Measurements from ENCODE around the gene ACSBG1. TPM values are rescaled to one million over a fixed set of nuclear protein-coding genes. Genes with fewer than 3 reads are reported as not detected.

The ACSBG1 gene
- under 1 TPM in 1 of 2 donors, not detected in 1; 0.31 TPM for total RNA-seq

- Mint-ChIP-seq H3K27me3 (peaks cover 5 to 9% of the 10 kb centered on the region in 2 donors), H3K4me3 (peak within 1 kb of the TSS; percentile 18), H3K4me1 (ENCODE audit: low read depth in 2 of 2) (peaks cover 4 to 10% of the 10 kb centered on the region in 2 donors), H3K9me3 (no peaks in the 10 kb centered on the region), H3K36me3 (no peaks in the 10 kb centered on the region), H3K27ac (peak within 1 kb of the TSS; percentile 21 to 48)
- ATAC-seq = peak in 1 of 2 donors; percentile 25
- no peak for DNase-seq (ENCODE audit: low spot score)
Observed at GRCh38 chr15:78234515-78235040, at the start of gene ACSBG1. Gene ACSBG1 (minus strand): TSS chr15:78234565. CDS start chr15:78234501, 64 bp downstream.

GRCh38 chr15:78282324-78282723 is 48.0 kb upstream of the ACSBG1 start:
- H3K36me3 Mint-ChIP-seq = peaks cover 16% of the 10 kb centered on the region
- H3K4me1 Mint-ChIP-seq (ENCODE audit: low read depth in 2 of 2) = peaks cover 11 to 21% of the 10 kb centered on the region in 2 donors
- DNase-seq (ENCODE audit: low spot score) (no peak), ATAC-seq (no peak)
- no peaks in the 10 kb centered on the region for H3K27me3 Mint-ChIP-seq
- H3K9me3 Mint-ChIP-seq = no peaks in the 10 kb centered on the region
- no peak overlapping the region for H3K4me3 Mint-ChIP-seq
- H3K27ac Mint-ChIP-seq = no peak overlapping the region

GRCh38 chr15:78280319-78281072 is 46.1 kb upstream of the ACSBG1 start:
- ATAC-seq = no peak
- Mint-ChIP-seq H3K27me3 (no peaks in the 10 kb centered on the region), H3K36me3 (peaks cover 6% of the 10 kb centered on the region), H3K4me3 (no peak overlapping the region), H3K27ac (no peak overlapping the region), H3K9me3 (no peaks in the 10 kb centered on the region), H3K4me1 (ENCODE audit: low read depth in 2 of 2) (peaks cover 11 to 16% of the 10 kb centered on the region in 2 donors)
- DNase-seq (ENCODE audit: low spot score) = no peak

GRCh38 chr15:78276064-78276943 is 41.9 kb upstream of the ACSBG1 start:
- Mint-ChIP-seq H3K4me3 (no peak overlapping the region), H3K27ac (no peak overlapping the region), H3K9me3 (no peaks in the 10 kb centered on the region), H3K27me3 (no peaks in the 10 kb centered on the region), H3K4me1 (ENCODE audit: low read depth in 2 of 2) (peaks cover 10 to 11% of the 10 kb centered on the region in 2 donors), H3K36me3 (peaks cover 5% of the 10 kb centered on the region)
- no peak for DNase-seq (ENCODE audit: low spot score)
- ATAC-seq = no peak

GRCh38 chr15:78274994-78275393 is 40.6 kb upstream of the ACSBG1 start:
- ATAC-seq (no peak), DNase-seq (ENCODE audit: low spot score) (no peak)
- Mint-ChIP-seq H3K9me3 (no peaks in the 10 kb centered on the region), H3K27ac (no peak overlapping the region), H3K4me1 (ENCODE audit: low read depth in 2 of 2) (peaks cover 4 to 6% of the 10 kb centered on the region in 2 donors), H3K27me3 (no peaks in the 10 kb centered on the region), H3K4me3 (no peak overlapping the region), H3K36me3 (peaks cover 5% of the 10 kb centered on the region)

- Mint-ChIP-seq H3K36me3 (peaks cover 5% of the 10 kb centered on the region), H3K27me3 (no peaks in the 10 kb centered on the region), H3K4me1 (ENCODE audit: low read depth in 2 of 2) (peaks cover 0 to under 1% of the 10 kb centered on the region in 2 donors), H3K9me3 (no peaks in the 10 kb centered on the region), H3K27ac (no peak overlapping the region), H3K4me3 (no peak overlapping the region)
- ATAC-seq (no peak), DNase-seq (ENCODE audit: low spot score) (no peak)
Observed at GRCh38 chr15:78272776-78273175, 38.4 kb upstream of the ACSBG1 start.

GRCh38 chr15:78272316-78272715 is 38.0 kb upstream of the ACSBG1 start:
- H3K27me3 Mint-ChIP-seq = no peaks in the 10 kb centered on the region
- DNase-seq (ENCODE audit: low spot score) = no peak
- no peaks in the 10 kb centered on the region for H3K4me1 Mint-ChIP-seq (ENCODE audit: low read depth in 2 of 2)
- H3K9me3 Mint-ChIP-seq = no peaks in the 10 kb centered on the region
- no peak overlapping the region for H3K4me3 Mint-ChIP-seq
- no peak overlapping the region for H3K27ac Mint-ChIP-seq
- peaks cover 5% of the 10 kb centered on the region for H3K36me3 Mint-ChIP-seq
- no peak for ATAC-seq

GRCh38 chr15:78266806-78267205 is 32.4 kb upstream of the ACSBG1 start:
- H3K9me3 Mint-ChIP-seq = no peaks in the 10 kb centered on the region
- H3K4me3 Mint-ChIP-seq = peak overlapping the region; percentile 86
- no peak overlapping the region for H3K27ac Mint-ChIP-seq
- ATAC-seq (no peak), DNase-seq (ENCODE audit: low spot score) (no peak)
- no peaks in the 10 kb centered on the region for H3K36me3 Mint-ChIP-seq
- H3K4me1 Mint-ChIP-seq (ENCODE audit: low read depth in 2 of 2) = peaks cover 11 to 16% of the 10 kb centered on the region in 2 donors
- H3K27me3 Mint-ChIP-seq = no peaks in the 10 kb centered on the region

- DNase-seq (ENCODE audit: low spot score) (no peak), ATAC-seq (no peak)
- Mint-ChIP-seq H3K9me3 (no peaks in the 10 kb centered on the region), H3K4me3 (peak overlapping the region; percentile 86), H3K4me1 (ENCODE audit: low read depth in 2 of 2) (peaks cover 11 to 16% of the 10 kb centered on the region in 2 donors), H3K27ac (peak overlapping the region; percentile 66 to 75), H3K27me3 (no peaks in the 10 kb centered on the region), H3K36me3 (no peaks in the 10 kb centered on the region)
Observed at GRCh38 chr15:78266229-78266628, 31.9 kb upstream of the ACSBG1 start.

- peak overlapping the region; percentile 86 for H3K4me3 Mint-ChIP-seq
- ATAC-seq (no peak), DNase-seq (ENCODE audit: low spot score) (no peak)
- no peaks in the 10 kb centered on the region for H3K27me3 Mint-ChIP-seq
- no peaks in the 10 kb centered on the region for H3K36me3 Mint-ChIP-seq
- peak overlapping the region; percentile 66 to 75 for H3K27ac Mint-ChIP-seq
- H3K4me1 Mint-ChIP-seq (ENCODE audit: low read depth in 2 of 2) = peaks cover 11 to 16% of the 10 kb centered on the region in 2 donors
- H3K9me3 Mint-ChIP-seq = no peaks in the 10 kb centered on the region
Observed at GRCh38 chr15:78265752-78266224, 31.4 kb upstream of the ACSBG1 start.

- DNase-seq (ENCODE audit: low spot score) (no peak), ATAC-seq (no peak)
- peaks cover 0 to 2% of the 10 kb centered on the region in 2 donors for H3K27me3 Mint-ChIP-seq
- peaks cover 11 to 16% of the 10 kb centered on the region in 2 donors for H3K4me1 Mint-ChIP-seq (ENCODE audit: low read depth in 2 of 2)
- H3K4me3 Mint-ChIP-seq = peak overlapping the region; percentile 86
- no peaks in the 10 kb centered on the region for H3K9me3 Mint-ChIP-seq
- no peaks in the 10 kb centered on the region for H3K36me3 Mint-ChIP-seq
- H3K27ac Mint-ChIP-seq = peak overlapping the region; percentile 66 to 75
Observed at GRCh38 chr15:78265137-78265460, 30.7 kb upstream of the ACSBG1 start.

GRCh38 chr15:78264304-78265136 is 30.2 kb upstream of the ACSBG1 start, which contains the start of gene DNAJA4:
Gene DNAJA4 (plus strand): TSS chr15:78264562. CDS start chr15:78264764, 202 bp downstream.
- peaks cover 11 to 16% of the 10 kb centered on the region in 2 donors for H3K4me1 Mint-ChIP-seq (ENCODE audit: low read depth in 2 of 2)
- no peaks in the 10 kb centered on the region for H3K36me3 Mint-ChIP-seq
- peaks cover 0 to 2% of the 10 kb centered on the region in 2 donors for H3K27me3 Mint-ChIP-seq
- peak within 1 kb of the TSS; percentile 66 to 75 for H3K27ac Mint-ChIP-seq
- no peaks in the 10 kb centered on the region for H3K9me3 Mint-ChIP-seq
- H3K4me3 Mint-ChIP-seq = peak within 1 kb of the TSS; percentile 86
- peak; percentile 83 to 85 for ATAC-seq
- DNase-seq (ENCODE audit: low spot score) = peak; percentile 79

GRCh38 chr15:78263907-78264303 is 29.5 kb upstream of the ACSBG1 start:
- Mint-ChIP-seq H3K9me3 (no peaks in the 10 kb centered on the region), H3K27me3 (peaks cover 0 to 3% of the 10 kb centered on the region in 2 donors), H3K36me3 (no peaks in the 10 kb centered on the region), H3K4me1 (ENCODE audit: low read depth in 2 of 2) (peaks cover 11 to 16% of the 10 kb centered on the region in 2 donors), H3K4me3 (peak overlapping the region; percentile 46), H3K27ac (peak overlapping the region in 1 of 2 donors; percentile 40)
- ATAC-seq (peak in 1 of 2 donors; percentile 15), DNase-seq (ENCODE audit: low spot score) (no peak)
